ENCODE results near the gene APOB.

The APOB gene

GRCh38 chr2:21043744-21044532 lies at the start of gene APOB:
APOB (minus strand) TSS chr2:21044073; CDS start chr2:21043945, 128 bp downstream.
- no peak for DNase-seq

- no peak for DNase-seq
Measured at GRCh38 chr2:21092308-21092869, 48.5 kb upstream of the APOB start.

GRCh38 chr2:21084401-21084800 lies 40.5 kb upstream of the APOB start:
- no peak for DNase-seq

GRCh38 chr2:21083482-21083881 lies 39.6 kb upstream of the APOB start:
- DNase-seq = no peak

GRCh38 chr2:21078296-21078695 lies 34.4 kb upstream of the APOB start:
- DNase-seq = no peak

GRCh38 chr2:21072477-21073242 lies 28.8 kb upstream of the APOB start:
- no peak for DNase-seq

- no peak for DNase-seq
Measured at GRCh38 chr2:21070341-21071257, 26.7 kb upstream of the APOB start.

GRCh38 chr2:21069746-21070340 lies 26.0 kb upstream of the APOB start:
- no peak for DNase-seq

GRCh38 chr2:21067859-21068537 lies 24.1 kb upstream of the APOB start:
- no peak for DNase-seq

GRCh38 chr2:21067125-21067524 lies 23.3 kb upstream of the APOB start:
- no peak for DNase-seq

GRCh38 chr2:21059885-21060610 lies 16.2 kb upstream of the APOB start:
- DNase-seq = no peak

GRCh38 chr2:21057097-21057496 lies 13.2 kb upstream of the APOB start:
- no peak for DNase-seq

GRCh38 chr2:21055879-21056790 lies 12.3 kb upstream of the APOB start:
- no peak for DNase-seq

GRCh38 chr2:21055451-21055850 lies 11.6 kb upstream of the APOB start:
- no peak for DNase-seq

GRCh38 chr2:21054011-21054410 lies 10.1 kb upstream of the APOB start:
- DNase-seq = no peak

GRCh38 chr2:21052044-21052443 lies 8.2 kb upstream of the APOB start:
- DNase-seq = no peak

GRCh38 chr2:21050164-21050563 lies 6.3 kb upstream of the APOB start:
- DNase-seq = no peak

GRCh38 chr2:21047141-21048009 lies 3.5 kb upstream of the APOB start:
- DNase-seq = no peak

GRCh38 chr2:21046506-21046905 lies 2.6 kb upstream of the APOB start:
- no peak for DNase-seq

Measured in CD4-positive, alpha-beta T cell treated with Interleukin-1 beta for 1 hour (primary cell).